Measurements from ENCODE around the gene C16orf95. TPM values are rescaled to one million over a fixed set of nuclear protein-coding genes. Genes with fewer than 3 reads are reported as not detected.

Gene C16orf95
- total RNA-seq, 1 experiment from 2014 or later, result 5.1 TPM

- no peaks in the 10 kb centered on the region for H3K9me3 ChIP-seq (ENCODE audit: low read depth, low read length, poor library complexity, severe bottlenecking)
- no peak for DNase-seq (ENCODE audit: low spot score)
- ChIA-PET CTCF (no interaction called here), POLR2A (ENCODE audit: low non-redundant PET) (no interaction called here)
- no peaks in the 10 kb centered on the region for H3K4me1 ChIP-seq (ENCODE audit: insufficient read depth, low read length, poor library complexity, severe bottlenecking)
- H3K27ac ChIP-seq (ENCODE audit: low read depth, low read length, poor library complexity, severe bottlenecking), result no peak overlapping the region
- H3K27me3 ChIP-seq (replicated peaks; ENCODE audit: insufficient read depth, low read depth, low read length, poor library complexity), result no peaks in the 10 kb centered on the region
- BruUV-seq (replicated peaks), result no TSS peak
- H3K36me3 ChIP-seq (ENCODE audit: insufficient read depth, low read length, poor library complexity, severe bottlenecking), result no peaks in the 10 kb centered on the region
- intact Hi-C loops (cut with micrococcal nuclease; ENCODE audit: unreplicated experiment), result no loop called here
- no peak for TF ChIP-seq EZH2 (IDR thresholded peaks at IDR 0.05; ENCODE audit: borderline replicate concordance, low read depth, low read length, poor library complexity, severe bottlenecking)
- TF ChIP-seq, protein P1, sequence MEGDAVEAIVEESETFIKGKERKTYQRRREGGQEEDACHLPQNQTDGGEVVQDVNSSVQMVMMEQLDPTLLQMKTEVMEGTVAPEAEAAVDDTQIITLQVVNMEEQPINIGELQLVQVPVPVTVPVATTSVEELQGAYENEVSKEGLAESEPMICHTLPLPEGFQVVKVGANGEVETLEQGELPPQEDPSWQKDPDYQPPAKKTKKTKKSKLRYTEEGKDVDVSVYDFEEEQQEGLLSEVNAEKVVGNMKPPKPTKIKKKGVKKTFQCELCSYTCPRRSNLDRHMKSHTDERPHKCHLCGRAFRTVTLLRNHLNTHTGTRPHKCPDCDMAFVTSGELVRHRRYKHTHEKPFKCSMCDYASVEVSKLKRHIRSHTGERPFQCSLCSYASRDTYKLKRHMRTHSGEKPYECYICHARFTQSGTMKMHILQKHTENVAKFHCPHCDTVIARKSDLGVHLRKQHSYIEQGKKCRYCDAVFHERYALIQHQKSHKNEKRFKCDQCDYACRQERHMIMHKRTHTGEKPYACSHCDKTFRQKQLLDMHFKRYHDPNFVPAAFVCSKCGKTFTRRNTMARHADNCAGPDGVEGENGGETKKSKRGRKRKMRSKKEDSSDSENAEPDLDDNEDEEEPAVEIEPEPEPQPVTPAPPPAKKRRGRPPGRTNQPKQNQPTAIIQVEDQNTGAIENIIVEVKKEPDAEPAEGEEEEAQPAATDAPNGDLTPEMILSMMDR (conservative IDR thresholded peaks at IDR 0.05; ENCODE audit: low read depth, low read length), result no peak
- no peak overlapping the region for H3K4me3 ChIP-seq (ENCODE audit: low read depth, low read length, poor library complexity, severe bottlenecking)
Measured at GRCh38 chr16:87353613-87354012, 36.4 kb upstream of the C16orf95 start.

- CTCF ChIA-PET, result no interaction called here
- no peaks in the 10 kb centered on the region for H3K36me3 ChIP-seq (ENCODE audit: insufficient read depth, low read length, poor library complexity, severe bottlenecking)
- no TSS peak for BruUV-seq (replicated peaks)
- DNase-seq (ENCODE audit: low spot score), result no peak
- H3K27ac ChIP-seq (ENCODE audit: low read depth, low read length, poor library complexity, severe bottlenecking), result no peak overlapping the region
- intact Hi-C loops (cut with micrococcal nuclease; ENCODE audit: unreplicated experiment), result no loop called here
- H3K9me3 ChIP-seq (ENCODE audit: low read depth, low read length, poor library complexity, severe bottlenecking), result no peaks in the 10 kb centered on the region
- POLR2A ChIA-PET (ENCODE audit: low non-redundant PET), result no interaction called here
- no peak for TF ChIP-seq EZH2 (IDR thresholded peaks at IDR 0.05; ENCODE audit: borderline replicate concordance, low read depth, low read length, poor library complexity, severe bottlenecking)
- TF ChIP-seq, protein P1 (conservative IDR thresholded peaks at IDR 0.05; ENCODE audit: low read depth, low read length), result no peak
- no peaks in the 10 kb centered on the region for H3K4me1 ChIP-seq (ENCODE audit: insufficient read depth, low read length, poor library complexity, severe bottlenecking)
- no peak overlapping the region for H3K4me3 ChIP-seq (ENCODE audit: low read depth, low read length, poor library complexity, severe bottlenecking)
- H3K27me3 ChIP-seq (replicated peaks; ENCODE audit: insufficient read depth, low read depth, low read length, poor library complexity), result no peaks in the 10 kb centered on the region
Measured at GRCh38 chr16:87352818-87353217, 35.6 kb upstream of the C16orf95 start.

- POLR2A ChIA-PET (ENCODE audit: low non-redundant PET), result no interaction called here
- no peaks in the 10 kb centered on the region for H3K36me3 ChIP-seq (ENCODE audit: insufficient read depth, low read length, poor library complexity, severe bottlenecking)
- intact Hi-C loops (cut with micrococcal nuclease; ENCODE audit: unreplicated experiment), result no loop called here
- no peaks in the 10 kb centered on the region for H3K9me3 ChIP-seq (ENCODE audit: low read depth, low read length, poor library complexity, severe bottlenecking)
- H3K27me3 ChIP-seq (replicated peaks; ENCODE audit: insufficient read depth, low read depth, low read length, poor library complexity), result no peaks in the 10 kb centered on the region
- CTCF ChIA-PET, result no interaction called here
- no peak overlapping the region for H3K27ac ChIP-seq (ENCODE audit: low read depth, low read length, poor library complexity, severe bottlenecking)
- no peak for DNase-seq (ENCODE audit: low spot score)
- TF ChIP-seq, protein P1 (conservative IDR thresholded peaks at IDR 0.05; ENCODE audit: low read depth, low read length), result no peak
- TF ChIP-seq EZH2 (IDR thresholded peaks at IDR 0.05; ENCODE audit: borderline replicate concordance, low read depth, low read length, poor library complexity, severe bottlenecking), result no peak
- no peak overlapping the region for H3K4me3 ChIP-seq (ENCODE audit: low read depth, low read length, poor library complexity, severe bottlenecking)
- no TSS peak for BruUV-seq (replicated peaks)
- no peaks in the 10 kb centered on the region for H3K4me1 ChIP-seq (ENCODE audit: insufficient read depth, low read length, poor library complexity, severe bottlenecking)
Measured at GRCh38 chr16:87351320-87351698, 34.1 kb upstream of the C16orf95 start.

Data from A673 (cell line).